Ascending aorta (tissue), 2 donors: Measurements from ENCODE around the gene TMEM272. TPM values are rescaled to one million over a fixed set of nuclear protein-coding genes. Genes with fewer than 3 reads are reported as not detected.
"Not testable (repeated sequence)": the region's sequence is repeated elsewhere in the genome, so short reads cannot be mapped to it uniquely, and the experiment has no call there.

Source experiments
- DNase-seq, 2 donors: peaks; one replicate each; pipeline ENCODE4 v3.0.0-alpha.2; 2019; ENCODE audit warnings: low spot score in 2 of 2
- H3K27ac ChIP-seq, 2 donors: fragments of 200-600 bp; sonication (generic); one replicate each; pipeline ENCODE4 v1.5.1; 2016 to 2017; ENCODE audit warnings: mild to moderate bottlenecking in 1 of 2
- H3K27me3 ChIP-seq: fragments of 200-600 bp; sonication (generic); one replicate; pipeline ENCODE4 v1.5.1; 2017
- H3K36me3 ChIP-seq, 2 donors: fragments of 200-600 bp; sonication (generic); one replicate each; pipeline ENCODE4 v1.5.1; 2016
- H3K4me1 ChIP-seq, 2 donors: fragments of 200-600 bp; sonication (generic); one replicate each; pipeline ENCODE4 v1.5.1; 2016 to 2017; ENCODE audit warnings: mild to moderate bottlenecking in 1 of 2
- H3K4me3 ChIP-seq, 2 donors: fragments of 200-600 bp; sonication (generic); one replicate each; pipeline ENCODE4 v1.5.1; 2016 to 2017; ENCODE audit warnings: mild to moderate bottlenecking in 1 of 2
- H3K9me3 ChIP-seq, 2 donors: fragments of 200-600 bp; sonication (generic); one replicate each; pipeline ENCODE4 v1.5.1; 2016
- intact Hi-C: fragments of 100-400 bp; cut with DNase I; formaldehyde crosslinking; loops from one replicate; pipeline ENCODE4 v1.15.1; 2023
- total RNA-seq: library from RNA; depleted of rRNA; stranded (reverse); fragments of >200 nt; gene quantifications from one replicate; pipeline ENCODE4 v1.1.0, GENCODE V29; 2016
- TF ChIP-seq, protein P1 (sequence below), 3 experiments: fragments of 200-600 bp in 2 of 3; fragments of 450-650 bp in 1 of 3; sonication (generic) in 2 of 3; IDR thresholded peaks; one replicate each; pipeline ENCODE4 v1.5.1; 2016 to 2019; ENCODE audit warnings: antibody characterized with exemption in 3 of 3, mild to moderate bottlenecking in 1 of 3, moderate library complexity in 1 of 3

Gene TMEM272
- total RNA-seq, 1 donor from 2014 or later = not detected

DNA sequence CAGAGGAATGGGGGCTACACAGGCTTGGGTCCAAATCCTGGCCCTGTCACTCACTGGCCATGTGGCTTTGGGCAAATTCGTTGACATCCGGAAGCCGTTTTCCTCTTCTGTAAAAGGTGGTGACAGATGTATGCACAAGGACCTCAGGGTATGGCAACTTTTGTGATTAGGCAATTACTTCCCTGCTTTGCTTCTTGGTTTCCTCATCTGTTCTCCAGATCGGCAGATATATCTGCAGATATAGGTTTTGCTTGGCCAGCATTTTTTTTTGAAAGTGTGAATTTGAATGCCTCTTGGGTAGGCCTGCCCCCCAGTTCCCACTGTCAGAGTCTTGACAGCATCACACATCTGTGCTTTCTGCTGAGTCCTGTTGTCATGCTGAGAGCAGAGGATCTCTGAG lies 17.7 kb downstream of the TMEM272 start:
- H3K27ac ChIP-seq = no peak overlapping the region
- H3K4me3 ChIP-seq = no peak overlapping the region
- no peaks in the 10 kb centered on the region for H3K4me1 ChIP-seq
- TF ChIP-seq, protein P1, sequence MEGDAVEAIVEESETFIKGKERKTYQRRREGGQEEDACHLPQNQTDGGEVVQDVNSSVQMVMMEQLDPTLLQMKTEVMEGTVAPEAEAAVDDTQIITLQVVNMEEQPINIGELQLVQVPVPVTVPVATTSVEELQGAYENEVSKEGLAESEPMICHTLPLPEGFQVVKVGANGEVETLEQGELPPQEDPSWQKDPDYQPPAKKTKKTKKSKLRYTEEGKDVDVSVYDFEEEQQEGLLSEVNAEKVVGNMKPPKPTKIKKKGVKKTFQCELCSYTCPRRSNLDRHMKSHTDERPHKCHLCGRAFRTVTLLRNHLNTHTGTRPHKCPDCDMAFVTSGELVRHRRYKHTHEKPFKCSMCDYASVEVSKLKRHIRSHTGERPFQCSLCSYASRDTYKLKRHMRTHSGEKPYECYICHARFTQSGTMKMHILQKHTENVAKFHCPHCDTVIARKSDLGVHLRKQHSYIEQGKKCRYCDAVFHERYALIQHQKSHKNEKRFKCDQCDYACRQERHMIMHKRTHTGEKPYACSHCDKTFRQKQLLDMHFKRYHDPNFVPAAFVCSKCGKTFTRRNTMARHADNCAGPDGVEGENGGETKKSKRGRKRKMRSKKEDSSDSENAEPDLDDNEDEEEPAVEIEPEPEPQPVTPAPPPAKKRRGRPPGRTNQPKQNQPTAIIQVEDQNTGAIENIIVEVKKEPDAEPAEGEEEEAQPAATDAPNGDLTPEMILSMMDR (IDR thresholded peaks at IDR 0.05) = no peak
- DNase-seq = peak in 1 of 2 donors; percentile 45
- H3K9me3 ChIP-seq = no peaks in the 10 kb centered on the region
- intact Hi-C loops = no loop called here
- no peaks in the 10 kb centered on the region for H3K27me3 ChIP-seq
- H3K36me3 ChIP-seq = no peaks in the 10 kb centered on the region

DNA sequence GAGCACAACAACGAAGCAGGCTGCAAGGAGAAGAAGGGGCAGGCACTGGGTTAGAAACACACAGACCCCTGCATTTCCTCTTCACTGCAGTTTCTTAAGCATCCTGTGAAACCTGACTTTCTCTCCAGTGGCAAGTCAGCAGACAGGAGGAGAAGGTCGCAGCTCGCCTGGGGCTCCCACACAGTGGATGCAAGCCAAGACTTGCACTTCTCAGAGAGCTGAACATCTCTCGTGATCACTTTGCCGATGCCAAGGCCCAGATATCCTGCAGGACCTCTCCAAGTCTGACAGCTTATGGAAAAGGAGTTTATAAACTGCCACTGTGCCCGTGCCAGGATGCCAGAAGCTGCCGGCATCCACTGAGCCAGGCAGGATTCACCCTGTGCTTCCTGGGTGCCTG lies 18.4 kb downstream of the TMEM272 start:
- no peak overlapping the region for H3K27ac ChIP-seq

DNA sequence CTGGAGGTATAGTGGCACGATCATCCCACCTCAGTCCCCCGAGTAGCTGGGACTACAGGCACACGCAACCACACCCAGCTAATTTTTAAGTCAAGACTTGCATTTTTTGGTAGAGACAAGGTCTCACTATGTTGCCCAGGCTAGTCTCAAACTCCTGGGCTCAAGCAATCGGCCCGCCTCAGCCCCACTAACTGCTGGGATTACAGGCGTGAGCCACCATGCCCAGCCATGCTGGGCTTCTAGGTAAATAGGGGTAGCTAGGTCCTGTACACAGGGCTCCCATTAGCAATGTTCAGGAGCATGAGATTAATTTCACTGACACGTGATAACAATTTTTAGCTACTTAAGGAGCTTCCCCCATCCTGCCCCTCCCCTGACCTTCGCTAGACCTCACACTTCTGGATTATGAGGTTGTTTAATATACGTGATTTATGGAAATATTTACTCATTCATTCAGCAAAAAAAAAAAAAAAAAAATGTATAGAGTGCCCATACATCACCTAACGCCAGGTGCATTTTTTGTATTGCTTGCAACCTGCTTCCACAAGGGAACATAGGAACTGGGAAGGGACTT lies 19.2 kb downstream of the TMEM272 start:
- Histone ChIP-seq H3K4me1 (no peaks in the 10 kb centered on the region), H3K4me3 (no peak overlapping the region), H3K27me3 (no peaks in the 10 kb centered on the region), H3K27ac (no peak overlapping the region), H3K36me3 (no peaks in the 10 kb centered on the region), H3K9me3 (no peaks in the 10 kb centered on the region)
- intact Hi-C loops = no loop called here
- TF ChIP-seq, protein P1 (IDR thresholded peaks at IDR 0.05) = no peak
- DNase-seq = no peak

More for the DNA sequence above, 18.4 kb downstream of the TMEM272 start:
- DNase-seq = no peak
- H3K36me3 ChIP-seq = no peaks in the 10 kb centered on the region
- no peaks in the 10 kb centered on the region for H3K27me3 ChIP-seq
- TF ChIP-seq, protein P1 (IDR thresholded peaks at IDR 0.05) = no peak
- H3K9me3 ChIP-seq = no peaks in the 10 kb centered on the region
- no peak overlapping the region for H3K4me3 ChIP-seq
- H3K4me1 ChIP-seq = no peaks in the 10 kb centered on the region
- intact Hi-C loops = no loop called here

DNA sequence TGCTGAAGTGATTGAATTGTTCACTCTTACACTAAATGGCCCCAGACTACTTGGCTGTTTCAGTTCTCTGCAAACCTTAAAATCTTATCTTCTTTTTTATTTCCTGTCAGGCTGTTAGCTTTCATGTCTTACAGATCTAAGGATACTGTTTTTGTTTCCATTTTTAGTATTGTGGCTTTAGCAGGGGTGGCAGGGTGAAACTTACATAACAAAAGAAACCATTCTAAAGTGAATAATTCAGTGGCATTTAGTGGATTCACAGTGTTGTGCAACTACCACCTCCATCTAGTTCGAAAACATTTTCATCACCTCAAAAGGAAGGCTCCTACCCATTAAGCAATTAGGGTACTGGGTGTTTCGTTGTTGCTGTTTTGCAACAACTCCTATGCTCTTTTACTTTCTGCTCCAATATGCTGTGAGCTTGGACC lies 19.8 kb downstream of the TMEM272 start:
- Histone ChIP-seq H3K27ac (no peak overlapping the region), H3K9me3 (no peaks in the 10 kb centered on the region), H3K4me1 (no peaks in the 10 kb centered on the region), H3K36me3 (no peaks in the 10 kb centered on the region), H3K27me3 (no peaks in the 10 kb centered on the region), H3K4me3 (no peak overlapping the region)
- TF ChIP-seq, protein P1 (IDR thresholded peaks at IDR 0.05) = no peak
- DNase-seq = no peak
- intact Hi-C loops = no loop called here

DNA sequence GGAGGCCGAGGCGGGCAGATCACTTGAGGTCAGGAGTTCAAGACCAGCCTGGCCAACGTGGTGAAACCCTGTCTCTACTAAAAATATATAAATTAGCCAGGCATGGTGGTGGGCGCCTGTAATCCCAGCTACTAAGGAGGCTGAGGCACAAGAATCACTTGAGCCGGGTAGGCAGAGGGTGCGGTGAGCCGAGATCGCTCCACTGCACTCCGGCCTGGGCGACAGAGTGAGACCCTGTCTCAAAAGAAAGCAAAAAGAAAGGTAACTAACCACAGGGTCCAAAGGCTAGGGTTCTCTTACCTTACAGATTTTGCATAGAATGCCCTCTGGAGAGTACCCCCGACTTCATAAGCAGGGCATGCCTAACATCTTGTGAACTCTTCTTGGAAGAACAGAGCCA lies 20.3 kb downstream of the TMEM272 start:
- H3K27me3 ChIP-seq, H3K4me3 ChIP-seq, H3K36me3 ChIP-seq, intact Hi-C loops, H3K9me3 ChIP-seq, H3K27ac ChIP-seq, H3K4me1 ChIP-seq, DNase-seq: not testable (repeated sequence)

DNA sequence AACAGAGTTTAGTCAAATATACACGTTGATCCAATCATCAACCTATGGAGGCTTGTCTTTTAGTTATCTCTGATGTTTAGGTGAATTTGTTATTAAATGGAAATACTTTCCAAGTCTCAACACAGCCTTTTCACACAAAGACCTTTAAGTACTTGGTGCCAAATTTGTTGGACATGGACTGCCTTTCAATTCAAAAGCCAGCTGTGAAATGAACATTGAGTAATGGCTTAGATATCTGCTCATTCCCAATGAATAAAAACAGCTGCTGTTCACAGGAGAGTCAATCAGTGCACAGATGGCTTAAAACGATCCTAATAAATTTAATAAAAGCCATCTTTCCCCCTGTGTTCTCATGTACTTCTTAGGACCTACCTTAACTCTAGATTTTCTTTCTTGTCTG lies 21.1 kb downstream of the TMEM272 start:
- Histone ChIP-seq H3K27ac (no peak overlapping the region), H3K4me1 (no peaks in the 10 kb centered on the region), H3K9me3 (no peaks in the 10 kb centered on the region), H3K4me3 (no peak overlapping the region), H3K27me3 (no peaks in the 10 kb centered on the region), H3K36me3 (no peaks in the 10 kb centered on the region)
- no peak for DNase-seq
- intact Hi-C loops = no loop called here
- TF ChIP-seq, protein P1 (IDR thresholded peaks at IDR 0.05) = no peak
